Measurements from ENCODE around the gene TMEM163.

TMEM163 gene

DNA sequence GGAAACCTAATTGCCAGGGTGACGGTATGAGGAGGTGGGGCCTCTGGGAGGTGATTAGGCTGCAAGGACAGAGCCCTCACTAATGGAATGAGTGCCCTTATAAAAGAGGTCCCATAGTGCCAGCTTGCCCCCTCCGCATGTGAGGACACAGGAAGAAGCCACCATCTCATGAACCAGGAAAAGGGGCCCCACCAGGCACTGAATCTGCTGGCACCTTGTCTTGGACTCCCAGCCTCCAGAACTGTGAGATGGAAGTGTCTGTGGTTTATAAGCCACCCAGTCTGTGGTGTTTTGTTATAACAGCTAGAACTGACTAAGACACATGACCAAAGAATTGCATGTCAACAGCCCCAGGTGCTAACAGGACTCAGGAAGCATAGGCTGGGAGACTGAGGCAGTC, 250.6 kb downstream of the TMEM163 start:
- 95% methylated on average over 2 of the region's 2 CpGs for WGBS
- no peak for DNase-seq

DNA sequence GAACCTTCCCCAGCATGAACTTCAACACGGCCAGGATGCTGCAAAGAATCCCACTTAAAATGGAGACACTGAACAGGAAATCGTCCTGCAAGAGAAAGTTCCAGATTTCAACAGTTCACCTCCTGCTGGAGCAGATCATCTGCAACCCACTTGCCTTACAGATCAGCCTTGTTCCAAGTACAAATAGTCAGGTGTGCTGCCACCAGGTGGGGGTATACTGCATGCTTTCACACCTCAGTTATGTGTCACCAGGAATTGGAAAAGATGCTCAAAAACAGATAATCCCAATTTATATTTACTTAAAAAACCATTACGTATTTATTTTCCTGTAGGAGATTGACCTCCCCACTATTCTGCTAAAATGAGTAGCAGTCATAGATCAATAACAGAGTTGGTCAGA, 252.7 kb downstream of the TMEM163 start:
- Histone ChIP-seq H2AK5ac (ENCODE audit: low read length, severe bottlenecking) (no peak overlapping the region), H2BK15ac (ENCODE audit: low read depth, poor library complexity, severe bottlenecking) (no peak overlapping the region), H2BK5ac (ENCODE audit: low read depth, low read length, poor library complexity, severe bottlenecking) (no peak overlapping the region), H2BK12ac (ENCODE audit: low read length in 2 of 2) (no peak overlapping the region), H4K8ac (ENCODE audit: low read length) (no peak overlapping the region), H3K9ac (ENCODE audit: low read length) (no peak overlapping the region), H4K91ac (ENCODE audit: low read length) (no peak overlapping the region), H3K4me1 (ENCODE audit: control insufficient read depth, insufficient read depth, low read depth, low read length) (peaks cover 10% of the 10 kb centered on the region), H3K18ac (ENCODE audit: low read depth in 1 of 2, low read length in 2 of 2) (no peak overlapping the region), H3K4me2 (ENCODE audit: low read length, poor library complexity, severe bottlenecking) (no peak overlapping the region), H3K14ac (ENCODE audit: low read length in 2 of 2) (no peak overlapping the region), H3K9me3 (ENCODE audit: control insufficient read depth, low read length) (no peaks in the 10 kb centered on the region), H3K27ac (ENCODE audit: low read length, poor library complexity, severe bottlenecking) (peak overlapping the region; percentile 38), H3K36me3 (ENCODE audit: control insufficient read depth in 1 of 2, insufficient read depth in 2 of 2, low read depth in 1 of 2, low read length in 2 of 2) (peaks cover 0 to 36% of the 10 kb centered on the region in 2 experiments), H3K27me3 (ENCODE audit: control insufficient read depth in 1 of 2, insufficient read depth in 1 of 2, low read length in 2 of 2) (peaks cover 0 to 22% of the 10 kb centered on the region in 2 experiments), H3K4me3 (ENCODE audit: insufficient read depth in 1 of 2, low read depth in 1 of 2, low read length in 2 of 2) (no peak overlapping the region), H2AFZ (ENCODE audit: low read depth, low read length) (no peak overlapping the region), H3K23ac (ENCODE audit: low read length in 2 of 2) (no peak overlapping the region), H3K79me1 (replicated peaks; ENCODE audit: low read length, poor library complexity, severe bottlenecking) (peaks cover 14% of the 10 kb centered on the region), H2BK120ac (ENCODE audit: low read depth, low read length) (no peak overlapping the region), H3K4ac (ENCODE audit: low read depth in 1 of 2, low read length in 2 of 2) (no peak overlapping the region)
- DNase-seq: peak; percentile 12
- 79% methylated on average over 3 of the region's 3 CpGs for WGBS

More for the DNA sequence above, 250.6 kb downstream of the TMEM163 start:
- Histone ChIP-seq H2AFZ (ENCODE audit: low read depth, low read length) (no peak overlapping the region), H2BK12ac (ENCODE audit: low read length in 2 of 2) (no peak overlapping the region), H3K23ac (ENCODE audit: low read length in 2 of 2) (no peak overlapping the region), H3K9me3 (ENCODE audit: control insufficient read depth, low read length) (peaks cover 4% of the 10 kb centered on the region), H3K4me2 (ENCODE audit: low read length, poor library complexity, severe bottlenecking) (no peak overlapping the region), H3K18ac (ENCODE audit: low read depth in 1 of 2, low read length in 2 of 2) (no peak overlapping the region), H3K4me3 (ENCODE audit: insufficient read depth in 1 of 2, low read depth in 1 of 2, low read length in 2 of 2) (no peak overlapping the region), H3K14ac (ENCODE audit: low read length in 2 of 2) (no peak overlapping the region), H2BK120ac (ENCODE audit: low read depth, low read length) (no peak overlapping the region), H3K4me1 (ENCODE audit: control insufficient read depth, insufficient read depth, low read depth, low read length) (peaks cover 4% of the 10 kb centered on the region), H4K8ac (ENCODE audit: low read length) (no peak overlapping the region), H3K27ac (ENCODE audit: low read length, poor library complexity, severe bottlenecking) (no peak overlapping the region), H2AK5ac (ENCODE audit: low read length, severe bottlenecking) (no peak overlapping the region), H3K4ac (ENCODE audit: low read depth in 1 of 2, low read length in 2 of 2) (no peak overlapping the region), H2BK15ac (ENCODE audit: low read depth, poor library complexity, severe bottlenecking) (no peak overlapping the region), H3K36me3 (ENCODE audit: control insufficient read depth in 1 of 2, insufficient read depth in 2 of 2, low read depth in 1 of 2, low read length in 2 of 2) (peaks cover 0 to 33% of the 10 kb centered on the region in 2 experiments), H3K27me3 (ENCODE audit: control insufficient read depth in 1 of 2, insufficient read depth in 1 of 2, low read length in 2 of 2) (peaks cover 0 to 5% of the 10 kb centered on the region in 2 experiments), H3K79me1 (replicated peaks; ENCODE audit: low read length, poor library complexity, severe bottlenecking) (peaks cover 18% of the 10 kb centered on the region), H4K91ac (ENCODE audit: low read length) (no peak overlapping the region), H3K9ac (ENCODE audit: low read length) (no peak overlapping the region), H2BK5ac (ENCODE audit: low read depth, low read length, poor library complexity, severe bottlenecking) (no peak overlapping the region)

DNA sequence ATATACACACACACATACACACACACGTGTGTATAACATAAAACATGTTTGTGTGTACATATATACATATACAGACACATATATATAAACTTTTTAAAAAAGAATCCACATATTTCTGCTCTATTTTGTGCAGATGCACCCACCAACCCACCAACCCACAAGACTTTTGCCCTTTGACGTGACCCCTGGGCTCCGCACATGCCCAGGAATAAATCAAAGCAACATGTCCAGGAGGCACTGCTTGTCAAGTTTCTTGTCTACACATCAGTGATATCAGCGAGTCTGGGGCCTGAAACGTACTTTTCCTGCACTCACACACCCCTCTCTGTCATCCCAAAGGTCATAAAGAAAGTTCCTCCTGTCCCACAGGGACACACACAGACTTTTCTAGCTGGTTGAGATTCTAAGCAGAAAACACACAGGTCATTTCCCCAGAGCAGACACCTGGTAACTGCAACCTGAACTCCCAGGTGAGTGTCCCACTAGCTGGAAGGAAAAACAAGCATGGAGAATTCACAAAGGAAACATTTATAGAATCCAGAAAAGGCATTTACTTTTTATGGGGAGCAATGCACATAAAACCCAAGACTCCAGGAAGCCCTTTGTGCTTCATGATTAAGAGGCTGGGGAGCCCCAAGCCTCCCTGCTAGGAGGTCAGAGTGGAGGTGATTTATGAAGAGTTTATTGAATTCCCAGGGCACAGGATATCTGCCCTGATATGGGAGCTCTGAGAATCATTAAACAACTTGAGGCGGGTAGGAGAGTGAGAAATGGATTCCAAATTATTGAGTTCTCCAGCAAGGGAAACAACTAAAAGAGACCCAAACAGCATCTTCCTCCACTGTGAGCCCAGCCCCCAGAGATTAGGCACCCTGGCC, 253.3 kb downstream of the TMEM163 start:
- H3K4me2 ChIP-seq (ENCODE audit: low read length, poor library complexity, severe bottlenecking): no peak overlapping the region

DNA sequence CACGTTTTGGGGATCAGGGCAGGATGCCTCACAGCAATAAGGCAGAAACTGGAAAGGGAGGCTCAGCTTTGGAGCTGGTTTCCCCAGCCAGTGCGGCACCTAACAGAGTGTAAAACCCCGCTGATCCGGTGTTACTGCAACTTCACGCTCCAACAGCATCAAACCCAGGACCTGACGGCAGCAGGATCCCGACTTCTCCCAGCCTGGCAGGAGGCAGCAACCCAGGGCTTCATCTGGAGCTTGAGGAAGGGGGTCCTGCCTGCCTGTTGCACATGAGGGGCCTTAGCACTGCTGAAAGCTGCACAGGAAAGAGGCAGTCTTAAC, 255.1 kb downstream of the TMEM163 start:
- no peak overlapping the region for H3K4me2 ChIP-seq (ENCODE audit: low read length, poor library complexity, severe bottlenecking)
- H3K9ac ChIP-seq (ENCODE audit: low read length): no peak overlapping the region
- no peaks in the 10 kb centered on the region for H3K9me3 ChIP-seq (ENCODE audit: control insufficient read depth, low read length)
- no peak overlapping the region for H2AFZ ChIP-seq (ENCODE audit: low read depth, low read length)
- H3K27ac ChIP-seq (ENCODE audit: low read length, poor library complexity, severe bottlenecking): no peak overlapping the region
- H2AK5ac ChIP-seq (ENCODE audit: low read length, severe bottlenecking): no peak overlapping the region
- H3K23ac ChIP-seq (ENCODE audit: low read length in 2 of 2): no peak overlapping the region
- H2BK12ac ChIP-seq (ENCODE audit: low read length in 2 of 2): no peak overlapping the region
- 85% methylated on average over 7 of the region's 7 CpGs for WGBS
- no peak overlapping the region for H4K8ac ChIP-seq (ENCODE audit: low read length)
- H3K36me3 ChIP-seq (ENCODE audit: control insufficient read depth in 1 of 2, insufficient read depth in 2 of 2, low read depth in 1 of 2, low read length in 2 of 2): peaks cover 0 to 22% of the 10 kb centered on the region in 2 experiments
- no peak overlapping the region for H3K18ac ChIP-seq (ENCODE audit: low read depth in 1 of 2, low read length in 2 of 2)
- H2BK120ac ChIP-seq (ENCODE audit: low read depth, low read length): no peak overlapping the region
- no peak for DNase-seq
- no peak overlapping the region for H2BK5ac ChIP-seq (ENCODE audit: low read depth, low read length, poor library complexity, severe bottlenecking)
- H4K91ac ChIP-seq (ENCODE audit: low read length): no peak overlapping the region
- H3K14ac ChIP-seq (ENCODE audit: low read length in 2 of 2): no peak overlapping the region
- no peak overlapping the region for H3K4me3 ChIP-seq (ENCODE audit: insufficient read depth in 1 of 2, low read depth in 1 of 2, low read length in 2 of 2)
- H3K79me1 ChIP-seq (replicated peaks; ENCODE audit: low read length, poor library complexity, severe bottlenecking): peaks cover 13% of the 10 kb centered on the region
- H3K4me1 ChIP-seq (ENCODE audit: control insufficient read depth, insufficient read depth, low read depth, low read length): peaks cover 16% of the 10 kb centered on the region
- H3K27me3 ChIP-seq (ENCODE audit: control insufficient read depth in 1 of 2, insufficient read depth in 1 of 2, low read length in 2 of 2): peaks cover 0 to 22% of the 10 kb centered on the region in 2 experiments
- H2BK15ac ChIP-seq (ENCODE audit: low read depth, poor library complexity, severe bottlenecking): no peak overlapping the region
- H3K4ac ChIP-seq (ENCODE audit: low read depth in 1 of 2, low read length in 2 of 2): no peak overlapping the region

More for the DNA sequence above, 253.3 kb downstream of the TMEM163 start:
- no peak overlapping the region for H3K23ac ChIP-seq (ENCODE audit: low read length in 2 of 2)
- H3K27me3 ChIP-seq (ENCODE audit: control insufficient read depth in 1 of 2, insufficient read depth in 1 of 2, low read length in 2 of 2): peaks cover 0 to 22% of the 10 kb centered on the region in 2 experiments
- no peak overlapping the region for H2AFZ ChIP-seq (ENCODE audit: low read depth, low read length)
- H3K9ac ChIP-seq (ENCODE audit: low read length): no peak overlapping the region
- H3K4me3 ChIP-seq (ENCODE audit: insufficient read depth in 1 of 2, low read depth in 1 of 2, low read length in 2 of 2): no peak overlapping the region
- H3K36me3 ChIP-seq (ENCODE audit: control insufficient read depth in 1 of 2, insufficient read depth in 2 of 2, low read depth in 1 of 2, low read length in 2 of 2): peaks cover 0 to 33% of the 10 kb centered on the region in 2 experiments
- H2BK5ac ChIP-seq (ENCODE audit: low read depth, low read length, poor library complexity, severe bottlenecking): no peak overlapping the region
- H3K18ac ChIP-seq (ENCODE audit: low read depth in 1 of 2, low read length in 2 of 2): no peak overlapping the region
- peaks cover 8% of the 10 kb centered on the region for H3K79me1 ChIP-seq (replicated peaks; ENCODE audit: low read length, poor library complexity, severe bottlenecking)
- no peaks in the 10 kb centered on the region for H3K9me3 ChIP-seq (ENCODE audit: control insufficient read depth, low read length)
- H3K4me1 ChIP-seq (ENCODE audit: control insufficient read depth, insufficient read depth, low read depth, low read length): peaks cover 14% of the 10 kb centered on the region
- H4K8ac ChIP-seq (ENCODE audit: low read length): no peak overlapping the region
- DNase-seq: no peak
- H2BK120ac ChIP-seq (ENCODE audit: low read depth, low read length): no peak overlapping the region
- H4K91ac ChIP-seq (ENCODE audit: low read length): no peak overlapping the region
- H2BK12ac ChIP-seq (ENCODE audit: low read length in 2 of 2): no peak overlapping the region
- H2BK15ac ChIP-seq (ENCODE audit: low read depth, poor library complexity, severe bottlenecking): no peak overlapping the region
- H3K4ac ChIP-seq (ENCODE audit: low read depth in 1 of 2, low read length in 2 of 2): no peak overlapping the region
- H3K27ac ChIP-seq (ENCODE audit: low read length, poor library complexity, severe bottlenecking): peak overlapping the region; percentile 38
- H3K14ac ChIP-seq (ENCODE audit: low read length in 2 of 2): no peak overlapping the region
- 54% methylated on average over 5 of the region's 6 CpGs for WGBS
- H2AK5ac ChIP-seq (ENCODE audit: low read length, severe bottlenecking): no peak overlapping the region

Data from mesenchymal stem cell (in vitro differentiated cells and primary cell).